Prostate gland (tissue), 2 donors: Measurements from ENCODE around the gene RASL10B. TPM values are rescaled to one million over a fixed set of nuclear protein-coding genes. Genes with fewer than 3 reads are reported as not detected.

Experiments
- DNase-seq: peaks from one replicate; pipeline ENCODE4 v3.0.0-alpha.2; 2019; ENCODE audit warnings: low spot score
- H3K27ac ChIP-seq, 2 donors: fragments of 200-600 bp; sonication (generic); 2 replicates each; pipeline ENCODE4 v1.5.1; 2017 to 2019
- H3K27me3 ChIP-seq: fragments of 200-600 bp; sonication (generic); replicated peaks from 2 replicates; pipeline ENCODE4 v1.5.1; 2019; ENCODE audit not compliant: insufficient read depth
- H3K36me3 ChIP-seq, 2 donors: fragments of 200-600 bp; sonication (generic); 1 replicate in 1 of 2; 2 replicates in 1 of 2; pipeline versions ENCODE4 v1.5.1 to v1.8.1; 2017 to 2019
- H3K4me1 ChIP-seq: fragments of 200-600 bp; sonication (generic); replicated peaks from 2 replicates; pipeline ENCODE4 v1.5.1; 2019
- H3K4me3 ChIP-seq, 2 donors: fragments of 200-600 bp; sonication (generic); 2 replicates each; pipeline ENCODE4 v1.5.1; 2017 to 2019
- H3K9me3 ChIP-seq: fragments of 200-600 bp; sonication (generic); 2 replicates; pipeline ENCODE4 v1.5.1; 2017
- POLR2A ChIP-seq: fragments of 450-650 bp; IDR thresholded peaks from one replicate; pipeline ENCODE4 v1.6.1; 2016; ENCODE audit warnings: antibody characterized with exemption, mild to moderate bottlenecking
- POLR2AphosphoS5 ChIP-seq: sonication (generic); formaldehyde crosslinking; IDR thresholded peaks from one replicate; pipeline ENCODE4 v1.6.1; 2017; ENCODE audit warnings: antibody characterized with exemption
- WGBS: methylation state at CpG from one replicate; pipeline ENCODE4 v1.1.5; 2018; 5-methylcytosine and 5-hydroxymethylcytosine counted together
- intact Hi-C: fragments of 100-400 bp; cut with DNase I; formaldehyde crosslinking; loops from one replicate; pipeline ENCODE4 v1.14.2; 2022
- total RNA-seq, 2 donors: library from RNA; depleted of rRNA; stranded (reverse); fragments of >200 nt; gene quantifications; one replicate each; pipeline ENCODE4 v1.1.0, GENCODE V29; 2016
- TF ChIP-seq, protein P1 (sequence below), 4 experiments: fragments of 200-600 bp in 2 of 4; fragments of 450-650 bp in 2 of 4; sonication (generic) in 2 of 4; IDR thresholded peaks; 1 replicate in 3 of 4; 2 replicates in 1 of 4; pipeline ENCODE4 v1.5.1; 2016 to 2019; ENCODE audit warnings: antibody characterized with exemption in 4 of 4, mild to moderate bottlenecking in 2 of 4, moderate library complexity in 2 of 4

Gene RASL10B
- total RNA-seq, 2 donors from 2014 or later, result 5.4 to 7.2 TPM

DNA sequence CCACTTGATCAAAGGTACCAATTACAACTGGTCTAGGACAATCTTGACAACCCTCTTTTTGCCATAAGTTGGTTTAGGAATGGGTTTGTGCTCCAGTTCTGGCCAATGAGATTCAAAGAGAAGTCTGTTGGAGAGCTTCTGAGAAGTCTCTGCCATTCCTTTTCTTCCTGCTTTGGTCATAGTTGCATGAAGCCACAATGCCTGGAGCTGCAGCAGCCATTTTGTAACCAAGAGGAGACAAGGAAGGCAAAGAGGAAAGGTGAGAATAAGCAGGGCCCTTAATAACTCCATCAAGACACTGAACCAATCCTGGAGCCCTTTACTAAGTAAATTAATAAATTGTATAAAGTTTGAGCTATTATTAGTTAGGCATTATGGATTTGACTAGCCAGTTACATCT is 25.8 kb downstream of the RASL10B start:
- no peaks in the 10 kb centered on the region for H3K36me3 ChIP-seq
- H3K27me3 ChIP-seq, result no peaks in the 10 kb centered on the region
- no peak overlapping the region for H3K27ac ChIP-seq
- no peak overlapping the region for H3K4me3 ChIP-seq
- no peak for DNase-seq
- no peaks in the 10 kb centered on the region for H3K4me1 ChIP-seq
- intact Hi-C loops, result no loop called here
- TF ChIP-seq POLR2AphosphoS5 (no peak), POLR2A (no peak)
- TF ChIP-seq, protein P1, sequence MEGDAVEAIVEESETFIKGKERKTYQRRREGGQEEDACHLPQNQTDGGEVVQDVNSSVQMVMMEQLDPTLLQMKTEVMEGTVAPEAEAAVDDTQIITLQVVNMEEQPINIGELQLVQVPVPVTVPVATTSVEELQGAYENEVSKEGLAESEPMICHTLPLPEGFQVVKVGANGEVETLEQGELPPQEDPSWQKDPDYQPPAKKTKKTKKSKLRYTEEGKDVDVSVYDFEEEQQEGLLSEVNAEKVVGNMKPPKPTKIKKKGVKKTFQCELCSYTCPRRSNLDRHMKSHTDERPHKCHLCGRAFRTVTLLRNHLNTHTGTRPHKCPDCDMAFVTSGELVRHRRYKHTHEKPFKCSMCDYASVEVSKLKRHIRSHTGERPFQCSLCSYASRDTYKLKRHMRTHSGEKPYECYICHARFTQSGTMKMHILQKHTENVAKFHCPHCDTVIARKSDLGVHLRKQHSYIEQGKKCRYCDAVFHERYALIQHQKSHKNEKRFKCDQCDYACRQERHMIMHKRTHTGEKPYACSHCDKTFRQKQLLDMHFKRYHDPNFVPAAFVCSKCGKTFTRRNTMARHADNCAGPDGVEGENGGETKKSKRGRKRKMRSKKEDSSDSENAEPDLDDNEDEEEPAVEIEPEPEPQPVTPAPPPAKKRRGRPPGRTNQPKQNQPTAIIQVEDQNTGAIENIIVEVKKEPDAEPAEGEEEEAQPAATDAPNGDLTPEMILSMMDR (IDR thresholded peaks at IDR 0.05), result no peak
- no peaks in the 10 kb centered on the region for H3K9me3 ChIP-seq

GRCh38 chr17:35760587-35760986 is 29.1 kb downstream of the RASL10B start, which contains the start of gene C17orf50:
Gene C17orf50 (plus strand): TSS chr17:35760887. CDS start chr17:35760942, 55 bp downstream.
- 100% methylated on average over 1 of the region's 1 CpG for WGBS

GRCh38 chr17:35761601-35762000 is 30.2 kb downstream of the RASL10B start:
- no peak for DNase-seq
- no peaks in the 10 kb centered on the region for H3K27me3 ChIP-seq
- WGBS, result 87% methylated on average over 5 of the region's 5 CpGs
- no peaks in the 10 kb centered on the region for H3K9me3 ChIP-seq
- no peak overlapping the region for H3K27ac ChIP-seq
- no peaks in the 10 kb centered on the region for H3K36me3 ChIP-seq
- H3K4me3 ChIP-seq, result no peak overlapping the region
- peaks cover 6% of the 10 kb centered on the region for H3K4me1 ChIP-seq
- intact Hi-C loops, result no loop called here
- TF ChIP-seq POLR2A (no peak), POLR2AphosphoS5 (no peak)

More at GRCh38 chr17:35760587-35760986, 29.1 kb downstream of the RASL10B start, which contains the start of gene C17orf50:
- no peak for TF ChIP-seq POLR2A
- Histone ChIP-seq H3K9me3 (no peaks in the 10 kb centered on the region), H3K4me1 (peaks cover 6% of the 10 kb centered on the region), H3K27me3 (no peaks in the 10 kb centered on the region), H3K27ac (no peak within 1 kb of the TSS), H3K36me3 (no peaks in the 10 kb centered on the region), H3K4me3 (no peak within 1 kb of the TSS)
- intact Hi-C loops, result no loop called here
- no peak for DNase-seq

GRCh38 chr17:35763767-35764122 is 32.3 kb downstream of the RASL10B start:
- DNase-seq, result no peak
- Histone ChIP-seq H3K9me3 (no peaks in the 10 kb centered on the region), H3K4me3 (peak overlapping the region; percentile 36 to 39), H3K36me3 (no peaks in the 10 kb centered on the region), H3K4me1 (peaks cover 6% of the 10 kb centered on the region), H3K27me3 (no peaks in the 10 kb centered on the region), H3K27ac (peak overlapping the region; percentile 2 to 49)
- no peak for TF ChIP-seq POLR2A
- TF ChIP-seq, protein P1 (IDR thresholded peaks at IDR 0.05), result no peak
- TF ChIP-seq POLR2AphosphoS5, result no peak
- intact Hi-C loops, result loop anchor here (2.0 kb wide), 1 partner anchor 41 kb away; no protein-coding TSS in a partner anchor
- WGBS, result 36% methylated on average over 17 of the region's 17 CpGs

DNA sequence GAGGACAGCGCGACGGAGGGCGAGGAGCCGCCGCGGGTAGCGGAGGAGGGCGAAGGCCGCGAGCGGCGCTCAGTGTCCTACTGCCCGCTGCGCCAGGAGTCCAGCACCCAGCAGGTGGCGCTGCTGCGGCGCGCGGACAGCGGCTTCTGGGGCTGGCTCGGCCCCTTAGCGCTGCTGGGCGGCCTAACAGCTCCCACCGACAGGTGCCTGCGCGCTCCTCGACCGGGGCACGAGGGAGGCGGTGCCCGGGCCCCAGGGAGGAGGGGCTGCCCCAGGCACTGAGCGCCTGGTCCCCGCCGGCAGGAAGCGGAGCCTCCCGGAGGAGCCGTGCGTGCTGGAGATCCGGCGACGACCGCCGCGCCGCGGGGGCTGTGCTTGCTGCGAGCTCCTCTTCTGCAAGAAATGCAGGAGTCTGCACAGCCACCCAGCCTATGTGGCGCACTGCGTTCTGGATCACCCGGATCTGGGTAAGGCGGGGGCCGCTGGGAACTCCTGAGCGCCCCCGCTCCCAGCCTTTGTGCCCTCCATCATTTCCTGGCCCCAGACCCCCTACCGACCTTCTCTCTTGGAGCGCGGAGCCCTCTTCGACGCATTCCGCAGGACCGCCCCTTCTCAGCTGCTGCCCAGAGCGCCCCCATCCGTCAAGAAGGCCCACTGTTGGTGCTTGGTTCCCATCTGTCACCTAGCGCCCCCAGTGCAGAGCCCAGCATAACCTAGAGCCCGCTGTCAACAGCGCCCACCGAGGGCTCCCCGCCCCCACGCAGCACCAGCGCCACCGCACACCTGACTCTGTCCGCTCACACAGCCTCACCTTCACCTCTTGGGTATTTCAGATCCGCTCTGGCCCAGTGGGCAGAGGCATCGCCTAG is 32.9 kb downstream of the RASL10B start:
- Histone ChIP-seq H3K4me3 (peak overlapping the region; percentile 36 to 39), H3K36me3 (no peaks in the 10 kb centered on the region), H3K27ac (peak overlapping the region; percentile 2 to 49), H3K4me1 (peaks cover 6% of the 10 kb centered on the region), H3K9me3 (no peaks in the 10 kb centered on the region), H3K27me3 (no peaks in the 10 kb centered on the region)
- intact Hi-C loops, result loop anchor here (2.0 kb wide), 1 partner anchor 40 kb away; no protein-coding TSS in a partner anchor
- TF ChIP-seq POLR2A (peak; percentile 23), POLR2AphosphoS5 (peak; percentile 52)
- TF ChIP-seq, protein P1 (IDR thresholded peaks at IDR 0.05), result peak; percentile 84 to 99 (median 94)
- WGBS, result 8% methylated on average over 45 of the region's 75 CpGs
- peak; percentile 80 for DNase-seq
